SH-SY5Y (cell line): ENCODE measurements around the gene CCDC102B.

Experiments used
- GATA2 ChIP-seq: IDR thresholded peaks from 2 replicates; pipeline ENCODE4 v1.6.1; 2011; ENCODE audit warnings: mild to moderate bottlenecking, low read depth, low read length
- GATA3 ChIP-seq: IDR thresholded peaks from 2 replicates; pipeline ENCODE4 v1.6.1; 2011; ENCODE audit warnings: low read depth, mild to moderate bottlenecking, low read length, moderate library complexity

DNA sequence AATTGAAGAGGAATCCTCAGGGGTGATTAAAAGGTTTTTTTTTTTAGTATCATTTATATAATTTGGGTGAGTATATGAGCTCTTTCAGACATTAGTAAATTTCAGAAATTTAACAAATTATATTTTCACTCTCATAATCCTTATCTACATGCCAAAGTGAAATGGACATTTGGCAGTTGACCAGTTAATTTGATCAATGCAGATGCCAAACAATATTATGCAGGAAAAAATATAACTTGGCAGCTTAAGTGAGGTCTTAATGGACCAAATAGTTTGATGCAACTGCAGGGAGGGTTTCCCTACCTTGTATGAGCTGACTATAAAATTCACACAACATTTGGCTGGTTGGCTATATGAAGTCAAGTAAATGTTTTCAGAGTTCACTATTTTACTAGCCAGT lies 185.2 kb downstream of the CCDC102B start:
- no peak for TF ChIP-seq GATA2
- no peak for TF ChIP-seq GATA3
